A549 (cell line): ENCODE results near the gene SNX25. TPM values are rescaled to one million over a fixed set of nuclear protein-coding genes. Genes with fewer than 3 reads are reported as not detected.

ENCODE experiments used
- ATAC-seq, 2 experiments: fragments of 200-7000 bp in 1 of 2; fragments of >200 bp in 1 of 2; cut with Nextera tagmentation in 1 of 2; cut with Tn5 transposase in 1 of 2; 3 replicates each; pipeline versions ENCODE4 v1.8.0 to v1.9.1; 2018 to 2020; ENCODE audit warnings: mild to moderate bottlenecking in 1 of 2, moderate library complexity in 1 of 2
- CTCF ChIA-PET: fragments of 300-600 bp; sonication (Branson Sonifier 250); formaldehyde crosslinking; extraction: SDS; loops from one replicate; lab custom pipeline; 2021; ENCODE audit warnings: antibody characterized with exemption, inconsistent platforms; lab: Yijun Ruan, JAX
- POLR2A ChIA-PET: fragments of 350-600 bp; formaldehyde crosslinking; extraction: SDS; loops from one replicate; lab custom pipeline; 2021; ENCODE audit warnings: antibody characterized with exemption, inconsistent platforms; lab: Yijun Ruan, JAX
- DNase-seq, 2 experiments: peaks; one replicate each; pipeline versions ENCODE4 v3.0.0 to v3.0.0-alpha.2; 2011 to 2016; ENCODE audit warnings: low read depth in 1 of 2, low spot score in 1 of 2
- FAIRE-seq: peaks from 2 replicates; lab custom pipeline; 2011; peaks lifted over from hg19 to GRCh38; lab: Jason Lieb, UNC
- H3K27ac ChIP-seq, 2 experiments: fragments of >200 bp; sonication (Bioruptor Twin); formaldehyde crosslinking; 3 replicates each; pipeline ENCODE4 v1.5.1; 2016 to 2017
- H3K4me1 ChIP-seq: fragments of >200 bp; sonication (Bioruptor Twin); formaldehyde crosslinking; 3 replicates; pipeline ENCODE4 v1.6.1; 2016
- H3K4me2 ChIP-seq: fragments of >200 bp; sonication (Bioruptor Twin); formaldehyde crosslinking; 3 replicates; pipeline ENCODE4 v1.6.1; 2016
- H3K4me3 ChIP-seq: fragments of >200 bp; sonication (Bioruptor Twin); formaldehyde crosslinking; 3 replicates; pipeline ENCODE4 v1.5.1; 2016
- H3K9me3 ChIP-seq: fragments of >200 bp; sonication (Bioruptor Twin); formaldehyde crosslinking; 3 replicates; pipeline ENCODE4 v1.6.1; 2016
- BCL3 ChIP-seq: fragments of >200 bp; sonication (Bioruptor Twin); formaldehyde crosslinking; IDR thresholded peaks from 3 replicates; pipeline ENCODE4 v1.6.1; 2016
- CBX8 ChIP-seq: fragments of 200-600 bp; sonication (generic); IDR thresholded peaks from 2 replicates; pipeline ENCODE4 v1.6.1; 2016
- EHF ChIP-seq: fragments of 250-450 bp; sonication (Bioruptor Pico); IDR thresholded peaks from 2 replicates; pipeline ENCODE4 v1.5.0; 2020; ENCODE audit warnings: mild to moderate bottlenecking
- EHMT2 ChIP-seq: fragments of 200-600 bp; sonication (generic); IDR thresholded peaks from 2 replicates; pipeline ENCODE4 v1.6.1; 2016; ENCODE audit warnings: antibody characterized with exemption, low read depth, mild to moderate bottlenecking, moderate library complexity
- ELK1 ChIP-seq: fragments of 150-350 bp; IDR thresholded peaks from 2 replicates; pipeline ENCODE4 v1.6.1; 2014; ENCODE audit warnings: low read depth, mild to moderate bottlenecking, low read length
- EP300 ChIP-seq, 2 experiments: fragments of >200 bp; sonication (Bioruptor Twin); formaldehyde crosslinking; IDR thresholded peaks; 2 replicates in 1 of 2; 3 replicates in 1 of 2; pipeline ENCODE4 v1.6.1; 2016 to 2017
- FOSB ChIP-seq: fragments of 250-450 bp; sonication (Bioruptor Pico); IDR thresholded peaks from 2 replicates; pipeline ENCODE4 v1.5.0; 2020; ENCODE audit warnings: mild to moderate bottlenecking, moderate library complexity
- HMGXB4 ChIP-seq: fragments of 250-450 bp; sonication (Bioruptor Pico); IDR thresholded peaks from 2 replicates; pipeline ENCODE4 v1.5.0; 2021; ENCODE audit warnings: mild to moderate bottlenecking, moderate library complexity, borderline replicate concordance
- HOXA7 ChIP-seq: fragments of 250-450 bp; sonication (Bioruptor Pico); IDR thresholded peaks from 2 replicates; pipeline ENCODE4 v1.5.0; 2020; ENCODE audit warnings: mild to moderate bottlenecking, moderate library complexity
- HOXB13 ChIP-seq: fragments of 250-450 bp; sonication (Bioruptor Pico); IDR thresholded peaks from 2 replicates; pipeline ENCODE4 v1.5.0; 2020; ENCODE audit warnings: low read depth, mild to moderate bottlenecking, moderate library complexity
- MAFK ChIP-seq: fragments of 450-650 bp; IDR thresholded peaks from 2 replicates; pipeline ENCODE4 v1.6.1; 2014; ENCODE audit not compliant: partially characterized antibody
- NR3C1 ChIP-seq: fragments of >200 bp; sonication (Bioruptor Twin); formaldehyde crosslinking; IDR thresholded peaks from 3 replicates; pipeline ENCODE4 v1.6.1; 2017
- PHF8 ChIP-seq: fragments of 200-600 bp; sonication (generic); IDR thresholded peaks from 2 replicates; pipeline ENCODE4 v1.6.1; 2016; ENCODE audit warnings: low read depth, mild to moderate bottlenecking, antibody characterized with exemption, moderate library complexity, borderline replicate concordance
- POLR2A ChIP-seq: IDR thresholded peaks from 2 replicates; pipeline ENCODE4 v1.6.1; 2012; ENCODE audit warnings: mild to moderate bottlenecking, low read length
- RAD21 ChIP-seq, 2 experiments: fragments of >200 bp in 1 of 2; sonication (Bioruptor Twin) in 1 of 2; formaldehyde crosslinking in 1 of 2; IDR thresholded peaks in 1 of 2; conservative IDR thresholded peaks in 1 of 2; 2 replicates in 1 of 2; 3 replicates in 1 of 2; pipeline ENCODE4 v1.6.1; 2012 to 2018; ENCODE audit warnings: inconsistent platforms in 1 of 2
- REST ChIP-seq: fragments of 200-600 bp; sonication (generic); IDR thresholded peaks from 2 replicates; pipeline ENCODE4 v1.6.1; 2016; ENCODE audit warnings: antibody characterized with exemption, mild to moderate bottlenecking, moderate library complexity
- RFX5 ChIP-seq: fragments of 450-650 bp; IDR thresholded peaks from 2 replicates; pipeline ENCODE4 v1.7.1; 2014; ENCODE audit warnings: antibody characterized with exemption, mild to moderate bottlenecking, moderate library complexity
- SREBF2 ChIP-seq: fragments of 450-650 bp; IDR thresholded peaks from 2 replicates; pipeline ENCODE4 v1.6.1; 2014; ENCODE audit warnings: mild to moderate bottlenecking, moderate library complexity
- USF2 ChIP-seq: fragments of 450-650 bp; IDR thresholded peaks from 2 replicates; pipeline ENCODE4 v1.6.1; 2014; ENCODE audit warnings: antibody characterized with exemption
- ZFP36 ChIP-seq: fragments of 450-650 bp; IDR thresholded peaks from 2 replicates; pipeline ENCODE4 v1.6.1; 2014; ENCODE audit warnings: borderline replicate concordance; ENCODE audit not compliant: partially characterized antibody
- WGBS: methylation state at CpG from one replicate; pipeline ENCODE4 v1.1.6; 2017; ENCODE audit errors: missing lambda C conversion rate; 5-methylcytosine and 5-hydroxymethylcytosine counted together
- polyA plus RNA-seq, 4 experiments: library from polyadenylated mRNA; depleted of rRNA in 3 of 4; stranded (reverse); fragments of >200 nt; fragmentation: RNase III in 1 of 4; extraction: RNeasy Plus Mini Kit Qiagen cat#74134 plus additional on column Dnase treatment in 1 of 4; gene quantifications; 2 replicates in 3 of 4; 3 replicates in 1 of 4; pipeline ENCODE4 v1.2.3, GENCODE V29; 2011 to 2017

SNX25 gene
- polyA plus RNA-seq, 2 of the 4 experiments (the other 2 are of a cell fraction) = 10.1 to 13.0 TPM

GRCh38 chr4:185332575-185333464 is 123.4 kb downstream of the SNX25 start:
- Histone ChIP-seq H3K4me3 (no peak overlapping the region), H3K4me1 (0 out of 3 replicates have a peak, but pooled peaks cover 6% of the 10 kb centered on the region), H3K27ac (no peak overlapping the region), H3K4me2 (no peak overlapping the region), H3K9me3 (no peaks in the 10 kb centered on the region)
- POLR2A ChIA-PET = no interaction called here
- no peak for TF ChIP-seq ELK1
- no peak for TF ChIP-seq SREBF2
- no peak for TF ChIP-seq CBX8
- TF ChIP-seq EHF (CRISPR knock-in tag) = no peak
- no peak for TF ChIP-seq FOSB (CRISPR knock-in tag)
- TF ChIP-seq HMGXB4 (CRISPR knock-in tag) = no peak
- no peak for TF ChIP-seq HOXA7 (CRISPR knock-in tag)
- TF ChIP-seq USF2 = no peak
- no peak for TF ChIP-seq MAFK
- TF ChIP-seq NR3C1 = no peak
- TF ChIP-seq EP300 (IDR thresholded peaks at IDR 0.05) = no peak
- TF ChIP-seq RFX5 = no peak
- no peak for TF ChIP-seq REST
- no peak for TF ChIP-seq POLR2A
- TF ChIP-seq BCL3 = no peak
- TF ChIP-seq RAD21 (conservative IDR thresholded peaks at IDR 0.05 in 1 of 2, IDR thresholded peaks at IDR 0.05 in 1 of 2) = no peak
- no peak for TF ChIP-seq PHF8
- TF ChIP-seq ZFP36 = no peak
- no peak for TF ChIP-seq HOXB13 (CRISPR knock-in tag)
- TF ChIP-seq EHMT2 = no peak
- ATAC-seq (no peak), FAIRE-seq (no peak), DNase-seq (no peak)
- 90% methylated on average over 3 of the region's 3 CpGs for WGBS
- CTCF ChIA-PET = interaction anchor here (1.0 kb wide), 1 partner anchor 705 kb away, joined by 3 read pairs; no protein-coding TSS in a partner anchor
